Lower leg skin (tissue), 4 donors: Measurements from ENCODE around the gene ADAMTS16. TPM values are rescaled to one million over a fixed set of nuclear protein-coding genes. Genes with fewer than 3 reads are reported as not detected.

Experiments used
- DNase-seq, 2 donors: peaks; one replicate each; pipeline ENCODE4 v3.0.0-alpha.2; 2019; ENCODE audit warnings: low spot score in 2 of 2
- H3K4me3 ChIP-seq: fragments of 200-600 bp; sonication (generic); 2 replicates; pipeline ENCODE4 v1.5.1; 2017; ENCODE audit warnings: mild to moderate bottlenecking, low read depth; ENCODE audit not compliant: poor library complexity, severe bottlenecking
- CTCF ChIP-seq, 3 donors: fragments of 450-650 bp; IDR thresholded peaks; one replicate each; pipeline ENCODE4 v1.5.1; 2016; ENCODE audit warnings: antibody characterized with exemption in 3 of 3, mild to moderate bottlenecking in 3 of 3, moderate library complexity in 2 of 3
- POLR2A ChIP-seq, 2 donors: fragments of 450-650 bp; IDR thresholded peaks; one replicate each; pipeline ENCODE4 v1.6.1; 2016 to 2017; ENCODE audit warnings: antibody characterized with exemption in 2 of 2, mild to moderate bottlenecking in 1 of 2, moderate library complexity in 1 of 2
- whole genome bisulfite sequencing, 2 donors: methylation state at CpG; one replicate each; pipeline ENCODE4 v1.1.5; 2018; 5-methylcytosine and 5-hydroxymethylcytosine counted together
- intact Hi-C: fragments of 100-400 bp; cut with DNase I; formaldehyde crosslinking; loops from one replicate; pipeline ENCODE4 v1.15.0; 2023; ENCODE audit warnings: low total_unique reads
- total RNA-seq, 4 donors: library from RNA; depleted of rRNA; stranded (reverse); fragments of >200 nt; gene quantifications; one replicate each; pipeline ENCODE4 v1.1.0, GENCODE V29; 2016

Gene ADAMTS16
- total RNA-seq, 4 donors from 2014 or later = 0.55 TPM; not detected in 3

- no peak overlapping the region for H3K4me3 ChIP-seq
- DNase-seq = no peak
- WGBS, 2 donors = 81 to 86% methylated on average over 3 of the region's 3 CpGs
- intact Hi-C loops = no loop called here
- no peak for TF ChIP-seq POLR2A (IDR thresholded peaks at IDR 0.05)
- TF ChIP-seq CTCF (IDR thresholded peaks at IDR 0.05) = no peak
Observed at GRCh38 chr5:5191906-5192305, 51.8 kb downstream of the ADAMTS16 start.

GRCh38 chr5:5192681-5193080, 52.6 kb downstream of the ADAMTS16 start:
- H3K4me3 ChIP-seq = no peak overlapping the region
- intact Hi-C loops = no loop called here
- DNase-seq = no peak
- TF ChIP-seq POLR2A (IDR thresholded peaks at IDR 0.05) (no peak), CTCF (IDR thresholded peaks at IDR 0.05) (no peak)
- WGBS, 2 donors = 78 to 79% methylated on average over 2 of the region's 2 CpGs

GRCh38 chr5:5195128-5195918, 55.2 kb downstream of the ADAMTS16 start:
- DNase-seq = no peak
- 94 to 96% methylated on average over 4 of the region's 4 CpGs for WGBS, 2 donors
- intact Hi-C loops = no loop called here
- H3K4me3 ChIP-seq = no peak overlapping the region
- TF ChIP-seq CTCF (IDR thresholded peaks at IDR 0.05) = no peak
- no peak for TF ChIP-seq POLR2A (IDR thresholded peaks at IDR 0.05)

GRCh38 chr5:5198135-5198534, 58.0 kb downstream of the ADAMTS16 start:
- 74 to 84% methylated on average over 7 of the region's 7 CpGs for WGBS, 2 donors
- DNase-seq = no peak
- H3K4me3 ChIP-seq = no peak overlapping the region
- intact Hi-C loops = no loop called here
- no peak for TF ChIP-seq POLR2A (IDR thresholded peaks at IDR 0.05)
- no peak for TF ChIP-seq CTCF (IDR thresholded peaks at IDR 0.05)

- intact Hi-C loops = no loop called here
Observed at GRCh38 chr5:5198815-5199214, 58.7 kb downstream of the ADAMTS16 start.

More at GRCh38 chr5:5198815-5199214, 58.7 kb downstream of the ADAMTS16 start:
- DNase-seq = no peak
- 20% methylated on average over 1 of the region's 1 CpG; no CpG with 5 or more reads in 1 of the 2 donors for WGBS, 2 donors
- no peak overlapping the region for H3K4me3 ChIP-seq
- no peak for TF ChIP-seq CTCF (IDR thresholded peaks at IDR 0.05)
- no peak for TF ChIP-seq POLR2A (IDR thresholded peaks at IDR 0.05)
